IPS DF 19.7 (cell line): Measurements from ENCODE around the gene SEMA6B.

Experiments
- DNase-seq: peaks from one replicate; pipeline ENCODE4 v3.0.0-alpha.2; 2013; ENCODE audit warnings: low read depth, low spot score

The SEMA6B gene

DNA sequence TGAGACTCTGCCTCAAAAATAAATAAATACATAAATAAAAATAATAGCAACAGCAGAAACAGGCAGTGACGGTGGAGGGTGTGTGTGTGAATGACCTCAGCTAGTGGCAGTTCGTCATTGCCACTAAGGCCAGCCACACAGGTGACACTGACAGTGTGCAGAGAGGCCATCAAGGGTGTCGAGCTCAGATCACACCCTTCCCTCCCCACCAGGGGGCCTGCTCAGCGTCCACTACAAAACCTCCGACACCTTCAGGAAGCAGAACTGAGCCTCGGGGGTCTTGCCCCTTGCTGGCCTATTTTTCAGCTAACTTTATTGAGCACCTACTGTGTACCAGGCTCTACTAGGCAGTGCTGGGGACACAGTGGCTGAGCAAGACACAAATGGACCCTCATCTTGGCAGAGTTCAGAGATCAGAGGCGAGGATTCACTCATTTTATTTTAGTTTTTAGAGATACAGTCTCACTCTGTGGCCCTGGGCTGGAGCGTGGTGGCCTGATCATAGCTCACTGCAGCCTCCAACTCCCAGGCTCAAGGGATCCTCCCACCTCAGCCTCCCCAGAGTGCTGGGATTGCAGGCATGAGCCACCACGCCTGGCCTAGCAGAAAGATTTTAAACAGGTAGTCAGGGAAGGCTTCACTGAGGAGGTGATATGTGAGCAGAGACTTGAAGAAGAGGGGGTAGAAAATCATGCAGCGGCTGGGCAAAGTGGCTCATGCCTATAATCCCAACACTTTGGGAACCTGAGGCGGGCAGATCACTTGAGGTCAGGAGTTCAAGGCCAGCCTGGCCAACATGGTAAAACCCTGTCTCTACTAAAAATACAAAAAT is 30.3 kb upstream of the SEMA6B start:
- DNase-seq = no peak

DNA sequence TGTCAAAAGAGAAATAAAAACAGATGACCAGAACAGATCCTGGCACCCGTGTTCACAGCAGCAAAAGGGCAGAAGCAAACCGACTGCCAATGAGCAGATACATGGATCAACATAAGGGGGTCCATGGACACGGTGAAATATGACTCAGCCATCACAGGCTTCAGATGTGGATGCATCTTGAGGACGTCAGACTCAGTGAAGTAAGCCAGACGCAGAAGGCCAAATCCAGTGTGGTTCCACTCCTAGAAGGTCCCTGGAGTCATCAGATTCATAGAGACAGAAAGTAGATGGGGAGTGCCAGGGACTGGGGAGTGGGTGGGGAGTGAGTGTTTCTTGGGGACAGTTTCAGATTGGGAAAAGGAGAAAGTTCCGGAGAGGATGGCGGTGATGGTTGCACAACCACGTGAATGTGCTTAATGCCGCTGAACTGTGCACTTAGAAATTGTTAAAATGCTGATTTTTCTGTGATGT is 28.8 kb upstream of the SEMA6B start:
- DNase-seq = no peak

DNA sequence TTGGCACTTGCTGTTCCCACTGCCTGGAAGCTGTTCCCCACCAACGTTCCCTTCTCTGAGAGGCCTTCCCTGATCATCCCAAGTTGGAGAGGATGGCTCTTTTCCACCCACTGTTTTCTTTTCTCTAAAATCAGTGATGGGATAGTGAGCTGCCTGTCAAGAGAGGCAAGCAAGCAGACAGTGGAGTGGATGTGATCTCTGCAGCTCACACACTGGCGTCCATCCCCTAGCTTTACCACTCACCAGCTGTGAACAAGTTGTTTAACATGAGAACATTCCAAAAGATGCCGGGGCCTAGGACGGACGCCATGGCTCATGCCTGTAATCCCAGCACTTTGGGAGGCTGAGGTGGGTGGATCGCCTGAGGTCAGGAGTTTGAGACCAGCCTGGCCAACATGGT is 28.0 kb upstream of the SEMA6B start:
- DNase-seq = no peak

DNA sequence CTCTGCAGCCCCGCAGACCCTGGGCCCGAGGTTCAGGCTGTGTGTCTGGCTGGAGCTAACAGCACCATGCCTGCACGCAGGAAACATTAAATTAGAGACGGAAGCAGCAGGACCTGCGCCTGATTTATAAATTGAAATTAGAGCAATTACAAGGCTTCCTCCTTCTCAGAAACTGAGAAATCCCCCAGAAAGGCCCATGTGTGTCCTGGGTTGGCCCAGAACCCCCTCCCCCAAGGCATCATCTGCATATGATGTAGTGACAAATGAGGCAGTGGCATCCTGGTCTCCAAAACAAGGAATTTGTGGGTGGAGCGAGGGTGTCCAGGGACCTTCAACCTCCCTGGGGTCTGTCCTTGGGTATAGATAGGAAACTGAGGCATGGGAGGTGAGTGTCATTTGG is 27.2 kb upstream of the SEMA6B start:
- DNase-seq = no peak

DNA sequence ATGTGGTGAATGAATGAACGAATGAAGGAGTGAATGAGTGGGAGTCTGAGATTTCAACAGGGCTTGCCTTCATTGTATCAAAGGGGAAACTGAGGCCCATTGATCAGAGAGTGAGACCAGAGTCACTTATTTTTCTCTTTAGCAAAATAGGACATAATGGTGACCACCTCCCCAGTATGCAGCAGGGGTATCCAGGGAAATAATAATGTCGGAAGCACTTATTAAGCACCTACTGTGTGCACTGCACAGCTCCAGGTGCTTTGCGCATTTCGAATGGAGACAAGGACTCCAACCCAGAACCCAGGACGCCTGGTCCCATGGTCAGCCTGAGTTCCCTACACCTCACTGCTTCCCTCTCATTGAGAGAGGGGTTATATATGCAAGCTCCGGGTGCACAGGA is 26.8 kb upstream of the SEMA6B start:
- no peak for DNase-seq

DNA sequence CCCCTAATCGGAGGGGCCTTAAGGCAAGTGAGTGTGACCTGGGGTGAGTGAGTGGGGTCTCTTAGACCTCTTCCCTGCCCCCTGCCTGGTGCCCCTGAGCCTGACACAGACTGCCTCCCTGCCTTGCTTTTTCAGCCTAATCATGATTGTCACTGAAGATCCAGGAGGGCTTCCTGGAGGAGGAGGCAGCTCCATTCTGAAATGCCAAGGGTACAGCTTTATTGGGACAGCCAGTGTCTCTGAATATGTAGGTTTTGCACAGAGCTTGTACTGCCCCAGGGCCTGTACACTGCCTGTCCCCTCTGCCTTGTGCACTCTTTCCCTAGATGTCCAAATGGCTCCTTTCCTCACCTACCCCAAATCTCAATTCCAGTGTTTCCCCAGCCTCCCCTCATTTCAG is 26.1 kb upstream of the SEMA6B start:
- DNase-seq = no peak

DNA sequence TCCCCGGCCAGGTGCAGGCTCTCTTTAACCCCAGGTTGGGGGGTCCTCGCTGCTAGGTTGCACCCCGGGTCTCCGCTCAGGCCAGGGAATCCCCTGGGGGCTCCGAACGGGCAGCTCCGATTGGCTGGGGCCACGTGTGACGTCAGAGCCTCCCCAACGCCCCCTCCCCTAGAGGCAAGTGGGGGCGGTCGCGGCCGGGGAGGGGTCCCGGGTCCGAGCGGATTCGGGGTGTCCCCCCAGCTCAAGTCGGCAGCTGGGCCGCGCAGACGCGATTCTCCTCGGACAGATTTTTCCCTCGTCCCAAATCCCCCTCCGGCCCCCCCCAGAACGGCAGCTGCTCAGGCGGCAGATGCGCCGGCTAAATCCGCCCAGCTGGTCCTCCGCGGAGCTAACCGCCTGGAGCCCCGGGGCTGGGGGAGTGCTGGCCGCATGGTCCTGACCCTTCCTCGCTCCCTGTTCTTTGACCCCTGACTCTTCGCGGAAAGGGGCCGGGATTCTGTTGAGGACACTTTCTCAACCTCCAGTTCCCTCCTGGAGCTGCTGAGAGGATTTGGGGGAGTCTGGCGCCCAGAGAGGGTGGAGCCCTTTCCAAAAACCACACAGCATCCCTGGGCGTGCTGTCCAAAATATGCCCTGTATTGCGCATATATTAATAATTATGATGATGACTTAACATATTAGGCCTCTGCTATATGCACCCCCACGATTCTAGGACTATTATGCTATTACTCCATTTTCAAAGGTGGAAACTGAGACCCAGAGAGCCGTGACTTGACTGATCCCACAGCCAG is 25.4 kb upstream of the SEMA6B start:
- DNase-seq = no peak

DNA sequence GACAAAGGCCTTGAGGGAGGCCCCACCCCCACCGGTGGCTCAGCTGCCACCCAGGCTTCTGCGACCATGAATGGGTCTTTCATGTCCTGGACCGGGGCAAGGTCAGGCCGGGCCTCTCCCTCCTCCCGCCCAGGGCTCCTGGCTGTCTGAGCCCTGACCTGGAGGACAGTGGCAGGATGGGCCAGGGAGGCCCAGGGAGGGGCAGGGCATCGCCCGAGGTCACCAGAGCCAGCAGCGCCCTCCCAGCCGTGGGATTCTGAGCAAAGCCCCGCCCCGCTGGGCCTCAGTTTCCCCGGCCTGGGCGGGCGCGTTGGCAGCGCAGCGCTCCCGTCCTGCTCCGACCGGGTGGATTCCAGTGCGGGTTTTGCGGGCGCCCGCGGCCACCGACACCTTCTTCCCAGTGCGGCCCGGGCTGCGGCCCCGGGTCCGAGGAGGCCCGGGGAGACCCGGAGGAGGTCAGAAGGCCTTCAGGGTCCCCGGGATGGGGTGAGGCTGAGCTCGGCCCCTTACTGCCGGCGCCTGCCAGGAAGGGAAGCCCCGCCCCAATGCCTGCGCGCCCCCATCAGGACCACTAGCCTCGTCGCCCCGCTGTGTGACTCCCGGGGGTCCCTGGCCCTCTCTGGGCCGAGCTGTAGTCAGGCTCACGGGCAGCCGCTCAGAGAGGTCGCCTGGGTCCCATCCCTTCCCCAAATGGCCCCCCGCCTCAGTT is 24.6 kb upstream of the SEMA6B start:
- no peak for DNase-seq

DNA sequence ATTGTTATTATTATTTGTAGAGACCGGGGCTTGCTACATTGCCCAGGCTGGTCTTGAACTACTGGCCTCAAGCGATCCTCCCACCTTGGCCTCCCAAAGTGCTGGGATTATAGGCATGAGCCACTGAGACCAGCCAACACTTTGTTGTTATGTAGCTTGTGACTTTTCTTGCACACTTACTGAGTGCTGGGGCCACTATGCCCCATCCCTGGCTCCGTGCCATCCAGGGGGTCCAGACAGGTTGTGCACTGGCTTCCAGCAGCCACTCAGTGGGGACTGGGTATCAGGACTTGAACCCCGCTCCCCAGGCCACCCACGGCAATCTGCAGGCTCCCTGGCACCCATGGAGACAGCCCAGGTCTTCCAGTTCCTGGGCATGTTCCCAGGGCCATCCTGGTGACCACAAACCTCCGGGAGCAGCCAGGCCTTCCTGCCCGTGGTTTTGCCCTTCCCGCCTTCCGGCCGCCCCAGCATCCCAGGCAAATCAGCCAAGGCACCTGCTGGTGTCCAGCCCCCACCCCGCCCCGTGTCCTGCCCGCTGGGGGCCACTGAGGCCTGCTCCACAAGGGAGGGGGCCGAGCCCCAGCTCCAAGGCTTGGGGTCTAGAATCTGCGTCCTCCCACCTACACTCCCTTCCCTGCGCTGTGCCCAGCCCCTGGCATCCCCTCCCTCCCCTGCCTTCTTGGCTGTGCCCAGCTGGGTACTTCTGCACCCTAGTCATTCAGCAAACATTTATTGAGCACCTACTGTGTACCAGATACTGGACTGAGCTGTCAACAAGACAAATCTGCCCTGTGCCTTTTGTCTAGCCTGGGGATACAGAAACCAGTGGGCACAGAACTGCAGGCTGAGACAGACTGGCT is 23.7 kb upstream of the SEMA6B start:
- no peak for DNase-seq

DNA sequence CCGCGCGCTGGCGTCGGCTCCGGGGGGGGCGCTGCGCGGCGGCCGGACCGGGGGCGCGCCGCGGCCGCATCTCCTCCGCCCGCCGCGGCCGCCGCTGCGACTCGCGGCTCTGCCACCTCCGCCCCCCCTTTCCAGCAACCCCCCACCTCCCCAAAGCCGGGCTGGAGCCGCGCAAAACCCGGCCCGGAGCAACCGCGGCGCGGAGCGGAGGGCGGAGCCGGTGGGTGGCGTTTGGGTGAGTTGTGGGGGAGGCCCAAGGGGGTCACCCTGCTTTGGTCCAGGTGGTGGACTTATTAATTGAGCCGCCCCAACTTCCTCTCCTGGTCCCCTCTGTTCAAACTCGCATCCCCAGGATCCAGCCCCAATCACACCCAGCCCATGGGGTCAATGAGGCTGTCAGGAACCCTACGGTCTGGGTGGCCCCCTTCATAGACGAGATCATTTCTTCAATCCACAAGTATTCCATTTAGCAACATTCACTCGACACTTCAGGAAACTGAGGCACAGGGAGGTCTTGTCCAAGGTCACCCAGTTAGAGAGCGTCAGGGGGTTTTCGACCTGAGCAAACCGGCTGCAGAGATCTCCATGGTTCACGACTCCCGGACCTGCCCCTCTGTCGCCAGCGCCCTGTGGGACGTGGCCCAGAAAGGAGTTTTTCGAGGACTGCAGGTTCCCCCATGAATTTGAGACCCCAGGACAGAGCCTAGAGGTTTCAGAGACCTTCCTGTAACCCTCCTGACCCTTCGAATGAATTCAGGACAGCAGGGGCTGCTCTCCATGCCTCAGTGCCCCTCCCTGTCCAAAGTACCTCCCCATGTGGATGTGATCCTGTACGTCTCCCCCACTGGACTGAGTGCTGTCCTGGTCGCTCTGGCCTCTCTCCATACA is 22.4 kb upstream of the SEMA6B start:
- DNase-seq = no peak

DNA sequence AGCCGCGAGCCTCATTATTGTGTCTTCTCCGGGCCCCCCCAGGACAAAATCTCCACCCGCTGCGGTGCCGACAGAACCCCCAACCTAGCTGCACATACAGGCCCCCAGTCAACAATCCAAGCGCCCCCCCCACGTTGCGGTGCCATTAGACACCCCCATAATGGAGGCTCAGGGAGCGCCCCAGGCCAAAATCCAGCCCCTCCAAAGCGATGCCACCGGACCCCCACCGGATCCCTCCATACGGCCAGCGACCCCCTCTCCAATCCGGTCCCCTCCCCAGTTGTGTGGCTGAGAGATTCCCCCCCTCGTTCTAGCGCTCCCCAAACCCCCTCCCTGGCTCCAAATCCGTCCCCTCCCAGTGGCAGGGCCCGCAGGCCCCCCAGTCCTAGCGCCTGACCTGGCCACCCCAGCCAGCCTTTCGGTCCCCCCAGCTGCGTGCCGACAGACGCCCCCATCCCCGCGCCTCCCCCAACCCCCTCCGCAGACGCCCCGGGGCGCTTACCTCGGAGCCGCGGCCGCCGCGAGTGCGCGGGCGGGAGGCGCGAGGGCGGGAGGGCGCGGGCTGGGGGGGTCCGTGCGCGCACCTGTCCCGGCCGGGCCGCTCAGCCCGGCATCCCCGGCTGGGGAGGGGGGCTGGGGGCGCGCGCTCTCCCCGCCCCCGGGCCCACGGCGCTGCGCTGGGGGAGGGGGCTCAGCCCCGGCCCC is 21.6 kb upstream of the SEMA6B start:
- DNase-seq = no peak

DNA sequence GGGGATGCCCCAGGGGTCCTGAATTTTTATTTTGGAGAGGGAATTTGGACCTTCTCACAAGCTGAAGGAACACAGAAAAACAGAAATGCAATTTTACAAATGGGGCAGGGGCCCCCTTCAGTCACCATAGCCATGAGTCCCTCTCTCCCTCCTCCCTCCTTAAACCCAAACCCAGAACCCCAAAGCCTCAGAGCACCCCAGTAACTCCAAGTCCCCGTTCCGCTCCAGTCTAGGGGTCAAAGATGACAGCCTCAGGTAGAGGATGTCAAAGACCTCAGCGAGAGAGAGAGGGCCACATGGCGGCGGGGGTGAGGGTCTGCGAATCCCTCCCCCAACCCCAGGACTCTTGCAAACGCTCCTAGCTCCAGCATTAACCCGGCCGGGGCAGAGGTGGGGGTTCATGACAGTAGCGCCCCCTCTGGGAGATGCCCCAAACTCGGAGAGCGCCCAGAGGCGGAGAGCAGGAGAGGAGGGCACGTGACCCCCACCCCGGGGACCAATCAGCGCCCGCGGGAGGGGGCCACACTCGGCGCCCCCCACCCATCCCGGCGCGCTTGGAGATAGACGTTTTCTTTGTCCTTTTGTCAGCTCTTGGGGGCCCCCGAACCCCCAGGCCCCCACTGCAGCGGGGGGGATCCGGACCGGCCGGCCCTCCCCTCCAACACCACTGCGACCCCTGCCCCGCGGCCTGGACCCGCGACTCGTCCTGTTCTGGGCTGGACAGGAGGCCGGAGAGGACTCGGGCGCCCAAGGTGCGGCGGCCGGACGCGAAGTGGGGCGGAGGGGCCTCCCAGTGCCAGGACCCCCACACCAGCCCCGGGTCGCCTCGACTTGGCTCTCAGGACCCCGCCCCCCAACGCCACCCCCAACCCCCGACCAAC is 20.8 kb upstream of the SEMA6B start:
- DNase-seq = no peak

DNA sequence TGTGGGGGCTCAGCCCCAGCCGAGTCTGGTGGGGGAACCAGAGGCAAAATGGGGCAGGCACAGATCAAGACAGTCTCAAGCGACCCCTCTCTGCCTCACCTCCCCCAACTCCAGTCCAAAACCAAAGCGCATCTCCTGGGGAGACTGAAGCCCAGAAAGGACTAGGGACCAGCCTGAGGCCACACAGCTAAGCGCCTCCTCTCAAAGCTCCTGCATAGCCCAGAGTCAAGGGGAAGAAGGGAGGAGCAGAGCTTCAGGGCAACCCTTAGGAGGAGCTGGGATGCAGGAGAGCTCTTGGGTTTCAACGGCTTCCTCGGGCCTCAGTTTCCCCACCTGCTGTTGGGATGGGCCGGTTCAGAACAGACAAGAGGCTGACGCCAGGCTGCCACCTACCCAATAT is 19.9 kb upstream of the SEMA6B start:
- no peak for DNase-seq

DNA sequence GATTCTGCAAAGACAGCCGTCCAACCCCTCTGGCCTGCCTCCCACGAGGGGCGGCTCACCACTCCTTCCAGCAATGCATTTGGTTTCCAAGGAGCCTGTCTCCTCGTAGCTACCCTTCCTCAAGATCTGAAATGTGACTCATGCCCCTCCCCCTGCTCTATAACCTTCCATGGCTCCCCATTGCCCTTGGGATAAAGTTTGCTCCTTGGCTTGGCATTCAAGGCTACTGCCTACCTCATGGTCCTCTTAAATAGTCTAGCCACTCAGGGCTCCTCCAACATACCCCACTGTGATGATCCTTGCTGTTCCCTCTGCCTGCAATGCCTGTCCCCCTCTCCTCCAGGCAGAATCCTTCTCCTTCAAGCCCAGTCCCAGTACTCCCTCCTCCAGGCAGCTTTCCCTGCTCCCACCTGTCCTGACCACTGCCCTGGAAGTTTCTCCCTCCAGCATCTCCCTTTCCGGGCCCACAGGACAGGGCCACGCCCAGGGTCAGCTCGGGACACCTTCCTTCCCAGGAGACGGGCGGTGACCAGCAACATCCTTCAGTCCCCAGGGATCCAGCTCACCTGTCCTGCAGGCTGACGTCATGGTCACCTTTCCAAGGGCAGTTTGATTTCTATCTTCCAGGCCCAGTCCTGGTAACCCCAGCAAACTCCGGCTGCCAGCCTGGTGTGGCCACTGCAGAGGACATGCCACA is 19.2 kb upstream of the SEMA6B start:
- DNase-seq = no peak

DNA sequence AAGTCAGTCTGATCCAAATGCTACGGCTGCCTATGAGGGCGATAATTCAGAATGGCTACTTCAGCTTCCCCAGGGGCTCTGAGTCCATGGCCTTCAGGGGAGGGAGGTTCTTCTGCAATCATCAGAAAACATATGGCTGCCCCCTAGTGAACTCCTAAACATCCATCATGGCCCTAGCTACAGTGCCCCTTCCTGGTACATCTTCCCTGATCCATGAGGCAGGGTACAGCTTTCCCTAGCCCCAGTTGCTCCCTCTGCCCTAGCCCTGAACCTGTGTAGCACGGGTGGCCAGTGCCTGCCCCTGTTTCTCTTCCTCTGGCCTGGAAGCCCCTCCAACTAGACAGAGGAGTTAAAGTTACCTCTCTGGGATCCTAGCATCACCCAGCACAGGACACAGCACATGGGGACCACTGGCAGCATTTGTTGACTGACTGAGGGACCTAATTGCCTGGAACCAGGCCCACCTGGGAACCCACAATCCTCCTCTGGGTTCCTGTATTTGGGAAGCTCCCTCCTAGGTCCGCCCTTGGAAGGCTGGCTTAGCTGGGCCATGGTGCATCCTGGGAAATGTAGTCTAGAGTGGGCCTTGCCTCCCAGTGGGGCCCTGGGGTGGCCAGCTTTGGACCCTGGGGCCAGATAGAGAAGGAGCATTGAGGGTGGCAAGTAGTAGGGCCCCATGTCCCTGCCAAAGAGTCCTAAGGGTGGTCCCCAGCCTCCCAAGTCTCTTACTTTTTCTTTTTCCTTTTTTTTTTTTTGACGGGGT is 17.7 kb upstream of the SEMA6B start:
- no peak for DNase-seq

DNA sequence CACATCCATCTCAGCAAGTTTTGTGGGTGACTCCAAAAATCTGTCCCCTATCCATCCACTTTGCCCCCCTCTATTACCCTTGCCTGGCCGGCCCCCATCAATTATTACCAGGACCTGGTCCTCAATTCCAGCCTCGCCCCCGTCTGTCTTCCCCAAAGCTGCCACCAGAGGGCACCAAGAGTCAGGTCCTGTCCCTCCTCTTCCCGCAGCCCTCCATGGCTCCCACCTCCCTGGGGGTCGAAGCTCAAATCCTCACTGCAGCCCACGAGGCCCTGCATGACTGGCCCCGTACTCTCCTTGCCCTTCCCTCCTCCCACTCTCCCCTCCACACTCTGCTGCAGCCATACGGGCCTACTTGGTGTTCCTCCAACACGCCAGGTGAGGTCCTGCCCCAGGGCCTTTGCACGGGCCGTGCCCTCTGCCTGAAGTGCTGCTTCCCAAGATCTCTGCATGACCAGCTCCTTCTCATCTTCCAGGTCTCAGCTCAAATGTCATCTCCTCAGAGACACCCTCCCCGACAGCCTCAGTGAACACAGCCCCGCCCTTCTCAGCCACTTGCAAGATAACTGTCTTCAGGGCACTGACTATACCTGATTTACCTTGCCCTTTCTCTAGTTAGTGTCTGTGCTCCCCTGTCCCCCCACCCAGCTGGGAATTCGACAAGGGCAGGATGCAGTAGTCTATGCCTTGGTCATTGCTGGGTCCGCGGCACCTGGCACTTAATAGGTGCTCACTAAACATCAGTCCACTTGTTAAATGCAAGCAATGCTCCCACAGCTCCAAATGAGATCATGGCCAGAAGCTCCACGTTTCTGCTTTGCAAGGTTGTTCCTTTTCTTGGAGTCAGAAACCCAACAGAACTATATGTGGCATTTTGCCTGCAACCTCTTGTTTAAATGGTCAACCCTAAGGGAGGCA is 16.8 kb upstream of the SEMA6B start:
- no peak for DNase-seq
